K562 (cell line): Measurements from ENCODE around the gene HK1. TPM values are rescaled to one million over a fixed set of nuclear protein-coding genes. Genes with fewer than 3 reads are reported as not detected.

ENCODE experiments used
- ATAC-seq: fragments of 200-7000 bp; cut with Tn5 transposase; 3 replicates; pipeline ENCODE4 v1.9.1; 2020; ENCODE audit warnings: moderate library complexity
- BruUV-seq: library from RNA; stranded (reverse); fragments of 400-500 nt; replicated peaks from 2 replicates; lab custom pipeline; 2021; lab: Mats Ljungman, UMichigan
- CTCF ChIA-PET: fragments of 300-600 bp; formaldehyde crosslinking; extraction: SDS; loops from one replicate; lab custom pipeline; 2021; ENCODE audit warnings: low intra/inter-chr PET ratio; lab: Yijun Ruan, JAX
- POLR2A ChIA-PET: fragments of 300-600, 350-650 bp; sonication (Branson Sonifier 250); formaldehyde crosslinking; extraction: SDS; loops from one replicate; lab custom pipeline; 2021; ENCODE audit warnings: antibody characterized with exemption, inconsistent platforms; lab: Yijun Ruan, JAX
- DNase-seq, 4 experiments: peaks; one replicate each; pipeline versions ENCODE4 v3.0.0 to v3.0.0-alpha.2; 2011 to 2018; ENCODE audit warnings: low spot score in 3 of 4, mixed read lengths in 3 of 4; ENCODE audit errors: extremely low read depth in 1 of 4
- FAIRE-seq: peaks from 2 replicates; lab custom pipeline; 2011; peaks lifted over from hg19 to GRCh38; lab: Jason Lieb, UNC
- H2AFZ ChIP-seq: 2 replicates; pipeline ENCODE4 v1.6.0; 2011; ENCODE audit warnings: low read depth, low read length, control low read depth, inconsistent platforms
- H3K27ac ChIP-seq: fragments of 200-600 bp; 3 replicates; pipeline ENCODE4 v1.8.0; 2011; ENCODE audit warnings: low read depth, mild to moderate bottlenecking, control low read depth, inconsistent platforms, low read length, moderate library complexity, mixed read lengths; ENCODE audit errors: extremely low read depth
- H3K27me3 ChIP-seq, 2 experiments: fragments of 300-600 bp in 1 of 2; 2 replicates in 1 of 2; 3 replicates in 1 of 2; pipeline versions ENCODE4 v1.6.0 to v1.8.0; 2011; ENCODE audit warnings: inconsistent platforms in 2 of 2, low read length in 2 of 2, mild to moderate bottlenecking in 1 of 2, mixed read lengths in 1 of 2, moderate library complexity in 1 of 2; ENCODE audit not compliant: control insufficient read depth in 2 of 2, insufficient read depth in 2 of 2
- H3K36me3 ChIP-seq: fragments of 300-600 bp; 3 replicates; pipeline ENCODE4 v1.8.0; 2011; ENCODE audit warnings: mild to moderate bottlenecking, low read length, inconsistent platforms; ENCODE audit not compliant: control insufficient read depth, insufficient read depth
- H3K4me1 ChIP-seq, 2 experiments: fragments of 200-600 bp in 1 of 2; replicated peaks in 1 of 2; 2 replicates in 1 of 2; 3 replicates in 1 of 2; pipeline versions ENCODE4 v1.5.1 to v1.8.0; 2011; ENCODE audit warnings: inconsistent platforms in 2 of 2, low read length in 2 of 2, mild to moderate bottlenecking in 1 of 2, mixed read lengths in 1 of 2, moderate library complexity in 1 of 2; ENCODE audit not compliant: control insufficient read depth in 2 of 2, insufficient read depth in 2 of 2
- H3K4me2 ChIP-seq: 2 replicates; pipeline ENCODE4 v1.6.1; 2011; ENCODE audit warnings: low read length, control low read depth, inconsistent platforms, mixed read lengths; ENCODE audit not compliant: insufficient read depth
- H3K4me3 ChIP-seq: fragments of 200-600 bp; sonication (generic), shearing (Covaris generic); 2 replicates; pipeline ENCODE4 v1.5.1; 2016; ENCODE audit warnings: control low read depth, inconsistent platforms
- H3K79me2 ChIP-seq: fragments of 200-600 bp; 3 replicates; pipeline ENCODE4 v1.8.0; 2011; ENCODE audit warnings: low read length, inconsistent platforms; ENCODE audit not compliant: control insufficient read depth, insufficient read depth
- H3K9ac ChIP-seq, 2 experiments: 2 replicates each; pipeline versions ENCODE4 v1.6.0 to v1.6.1; 2011; ENCODE audit warnings: low read depth in 2 of 2, low read length in 2 of 2, control low read depth in 1 of 2, inconsistent platforms in 1 of 2, mild to moderate bottlenecking in 1 of 2, mixed read lengths in 1 of 2; ENCODE audit not compliant: insufficient read depth in 1 of 2
- H3K9me1 ChIP-seq: one replicate; pipeline ENCODE4 v1.6.0; 2011; ENCODE audit warnings: inconsistent platforms, mild to moderate bottlenecking, low read length, moderate library complexity; ENCODE audit not compliant: control insufficient read depth, insufficient read depth
- H3K9me3 ChIP-seq: replicated peaks from 2 replicates; pipeline ENCODE4 v1.5.1; 2011; ENCODE audit warnings: low read depth, low read length, inconsistent platforms; ENCODE audit not compliant: control insufficient read depth, insufficient read depth
- H4K20me1 ChIP-seq: replicated peaks from 2 replicates; pipeline ENCODE4 v1.6.1; 2011; ENCODE audit warnings: low read length, inconsistent platforms, mixed read lengths; ENCODE audit not compliant: control insufficient read depth, insufficient read depth
- ATF1 ChIP-seq, 2 experiments: fragments of 450-650 bp in 1 of 2; IDR thresholded peaks; 2 replicates each; pipeline ENCODE4 v1.6.1; 2016; ENCODE audit warnings: missing compliant biosample characterization in 1 of 2, missing genetic modification characterization in 1 of 2
- EP300 ChIP-seq: IDR thresholded peaks from 2 replicates; pipeline ENCODE4 v1.6.1; 2012; ENCODE audit warnings: low read length, improper control_type of control experiment
- ETV1 ChIP-seq: fragments of 450-650 bp; conservative IDR thresholded peaks from 2 replicates; pipeline ENCODE4 v1.6.1; 2016; ENCODE audit warnings: missing genetic modification characterization, control low read depth, low read depth, missing compliant biosample characterization
- HEY1 ChIP-seq: fragments of 250-450 bp; sonication (Bioruptor Pico); IDR thresholded peaks from 2 replicates; pipeline ENCODE4 v1.5.0; 2020; ENCODE audit warnings: mild to moderate bottlenecking, moderate library complexity, borderline replicate concordance
- HNRNPH1 ChIP-seq: fragments of 200-400 bp; formaldehyde crosslinking; optimal IDR thresholded peaks from 2 replicates; pipeline ENCODE3; 2017; ENCODE audit warnings: low read depth, mild to moderate bottlenecking, low read length, moderate library complexity
- L3MBTL2 ChIP-seq: fragments of 450-650 bp; IDR thresholded peaks from 2 replicates; pipeline ENCODE4 v1.6.1; 2016; ENCODE audit warnings: mild to moderate bottlenecking, moderate library complexity
- NR2C2 ChIP-seq, 2 experiments: fragments of 200-800 bp in 1 of 2; sonication (Bioruptor generic) in 1 of 2; sonication (generic) in 1 of 2; formaldehyde crosslinking in 1 of 2; IDR thresholded peaks; 2 replicates each; pipeline versions ENCODE4 v1.6.1 to v1.8.0; 2016 to 2022; ENCODE audit warnings: mild to moderate bottlenecking in 1 of 2, missing compliant biosample characterization in 1 of 2, missing genetic modification characterization in 1 of 2, missing genetic modification reagents in 1 of 2
- PHB2 ChIP-seq: fragments of 450-650 bp; IDR thresholded peaks from 2 replicates; pipeline ENCODE4 v1.6.1; 2017; ENCODE audit warnings: low read depth
- RBFOX2 ChIP-seq: fragments of 200-400 bp; formaldehyde crosslinking; IDR thresholded peaks from 2 replicates; pipeline ENCODE4 v1.6.1; 2017; ENCODE audit warnings: low read depth, mild to moderate bottlenecking, low read length, moderate library complexity
- ZNF778 ChIP-seq: fragments of 450-650 bp; formaldehyde crosslinking; IDR thresholded peaks from 2 replicates; pipeline ENCODE4 v1.4.0; 2020; ENCODE audit warnings: mild to moderate bottlenecking, moderate library complexity
- WGBS: fragments of 100-300 bp; shearing (Covaris generic); methylation state at CpG from one replicate; pipeline ENCODE4 v1.1.6; 2016; ENCODE audit warnings: low coverage, mixed read lengths; ENCODE audit not compliant: insufficient coverage; ENCODE audit errors: missing lambda C conversion rate; 5-methylcytosine and 5-hydroxymethylcytosine counted together
- in situ Hi-C: fragments of 300-500 bp; cut with MboI; formaldehyde crosslinking; loops from 4 replicates; pipeline ENCODE4 v1.15.0; 2018; ENCODE audit warnings: inconsistent platforms, mixed read lengths
- intact Hi-C: fragments of 100-400 bp; cut with micrococcal nuclease; formaldehyde crosslinking; loops from 2 replicates; pipeline ENCODE4 v1.14.2; 2022
- polyA plus RNA-seq, 8 experiments: library from polyadenylated mRNA; depleted of rRNA in 4 of 8; stranded (reverse) in 5 of 8; unstranded in 3 of 8; fragments of >200 nt; fragmentation: Nextera tagmentation in 2 of 8; fragmentation: Illumina TruSeq in 1 of 8; extraction: Ambion mirVana in 2 of 8; extraction: Trizol in 1 of 8; gene quantifications; 2 replicates each; pipeline versions ENCODE4 v1.2.1 to v1.2.3, GENCODE V29; 2011 to 2014; ENCODE audit warnings: inconsistent platforms in 1 of 8, missing spikeins in 1 of 8
- total RNA-seq, 7 experiments: library from RNA; depleted of rRNA in 6 of 7; stranded (reverse); fragments of >200 nt in 6 of 7; fragmentation: Illumina TruSeq in 2 of 7; extraction: Trizol in 2 of 7; gene quantifications; 2 replicates each; pipeline versions ENCODE4 v1.2.1 to v1.2.3, GENCODE V29; 2011 to 2021; ENCODE audit warnings: low replicate concordance in 1 of 7
- TF ChIP-seq, protein P1 (sequence below): sonication (generic); formaldehyde crosslinking; IDR thresholded peaks from 2 replicates; pipeline ENCODE4 v1.8.1; 2023; ENCODE audit warnings: mild to moderate bottlenecking, missing genetic modification reagents
- TF ChIP-seq, protein P2 (sequence below): fragments of 450-650 bp; IDR thresholded peaks from 2 replicates; pipeline ENCODE4 v1.7.1; 2018; ENCODE audit warnings: mild to moderate bottlenecking, low read depth; ENCODE audit not compliant: partially characterized antibody
- TF ChIP-seq, protein P3 (sequence below): fragments of 450-650 bp; formaldehyde crosslinking; IDR thresholded peaks from 2 replicates; pipeline ENCODE4 v1.4.0; 2022; ENCODE audit warnings: missing genetic modification characterization
- TF ChIP-seq, protein P4 (sequence below): sonication (generic); formaldehyde crosslinking; IDR thresholded peaks from 2 replicates; pipeline ENCODE4 v1.9.0; 2022; ENCODE audit warnings: mild to moderate bottlenecking, missing genetic modification reagents

Gene HK1
- total and polyA plus RNA-seq, 9 of the 15 experiments (the other 6 are each of a cell fraction or from before 2014, with no cell fraction given): 29.2 to 444 (median 193) TPM

DNA sequence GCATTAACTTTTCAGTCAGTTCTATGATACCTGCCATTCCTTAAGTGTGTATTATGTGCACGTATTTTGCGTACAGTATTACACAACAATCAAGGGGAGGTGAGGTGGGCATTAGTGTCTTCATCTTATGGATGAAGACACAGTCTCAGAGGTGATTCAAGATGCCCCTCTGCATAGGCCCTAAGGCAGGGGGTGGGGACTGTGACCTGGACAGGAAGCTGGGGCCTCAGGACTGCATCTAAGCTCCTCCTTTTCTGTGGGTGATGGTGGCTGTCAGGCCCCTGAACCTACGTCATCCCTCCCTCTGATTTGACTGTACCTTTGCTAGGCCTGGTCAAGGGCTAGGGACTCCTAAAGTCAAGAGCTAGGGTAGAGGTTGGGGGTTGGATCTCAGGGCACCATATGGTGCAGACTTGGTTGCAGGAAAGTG is 38.9 kb downstream of the HK1 start:
- intact Hi-C loops: loop anchor here (2.0 to 5.0 kb wide), 2 partner anchors 80 to 1430 kb away; no protein-coding TSS in a partner anchor
- Histone ChIP-seq H3K4me1 (peaks cover 62 to 73% of the 10 kb centered on the region in 2 experiments), H3K27ac (peak overlapping the region; percentile 99), H3K36me3 (peaks cover 28% of the 10 kb centered on the region; the same call in 2 of the 3 replicates), H2AFZ (peak overlapping the region; percentile 12; the same call in 1 of the 2 replicates), H3K79me2 (peaks cover 72% of the 10 kb centered on the region), H4K20me1 (peaks cover 43% of the 10 kb centered on the region), H3K4me2 (peak overlapping the region; percentile 100), H3K9me3 (no peaks in the 10 kb centered on the region), H3K9ac (peak overlapping the region; percentile 92 to 95; a peak in 3 of 4 replicates), H3K27me3 (no peaks in the 10 kb centered on the region; a peak in 1 of 5 replicates), H3K4me3 (peak overlapping the region; percentile 61), H3K9me1 (peaks cover 6% of the 10 kb centered on the region)
- 2% methylated on average over 3 of the region's 3 CpGs for WGBS
- FAIRE-seq: peak; percentile 97
- POLR2A ChIA-PET: interaction anchor here (0.5 to 8.8 kb wide), 25 partner anchors 8 to 146 kb away, joined by 3 to 92 read pairs (median 4); no protein-coding TSS in a partner anchor
- CTCF ChIA-PET: no interaction called here
- in situ Hi-C loops: no loop called here
- peak; percentile 73 for ATAC-seq
- BruUV-seq: no TSS peak
- DNase-seq: peak; percentile 83 to 97 (median 88)
- no peak for TF ChIP-seq PHB2
- no peak for TF ChIP-seq HNRNPH1
- TF ChIP-seq ATF1 (CRISPR knock-in tag; IDR thresholded peaks at IDR 0.05): no peak
- TF ChIP-seq ATF1 (tag; IDR thresholded peaks at IDR 0.05): peak; percentile 93
- TF ChIP-seq, protein P1, sequence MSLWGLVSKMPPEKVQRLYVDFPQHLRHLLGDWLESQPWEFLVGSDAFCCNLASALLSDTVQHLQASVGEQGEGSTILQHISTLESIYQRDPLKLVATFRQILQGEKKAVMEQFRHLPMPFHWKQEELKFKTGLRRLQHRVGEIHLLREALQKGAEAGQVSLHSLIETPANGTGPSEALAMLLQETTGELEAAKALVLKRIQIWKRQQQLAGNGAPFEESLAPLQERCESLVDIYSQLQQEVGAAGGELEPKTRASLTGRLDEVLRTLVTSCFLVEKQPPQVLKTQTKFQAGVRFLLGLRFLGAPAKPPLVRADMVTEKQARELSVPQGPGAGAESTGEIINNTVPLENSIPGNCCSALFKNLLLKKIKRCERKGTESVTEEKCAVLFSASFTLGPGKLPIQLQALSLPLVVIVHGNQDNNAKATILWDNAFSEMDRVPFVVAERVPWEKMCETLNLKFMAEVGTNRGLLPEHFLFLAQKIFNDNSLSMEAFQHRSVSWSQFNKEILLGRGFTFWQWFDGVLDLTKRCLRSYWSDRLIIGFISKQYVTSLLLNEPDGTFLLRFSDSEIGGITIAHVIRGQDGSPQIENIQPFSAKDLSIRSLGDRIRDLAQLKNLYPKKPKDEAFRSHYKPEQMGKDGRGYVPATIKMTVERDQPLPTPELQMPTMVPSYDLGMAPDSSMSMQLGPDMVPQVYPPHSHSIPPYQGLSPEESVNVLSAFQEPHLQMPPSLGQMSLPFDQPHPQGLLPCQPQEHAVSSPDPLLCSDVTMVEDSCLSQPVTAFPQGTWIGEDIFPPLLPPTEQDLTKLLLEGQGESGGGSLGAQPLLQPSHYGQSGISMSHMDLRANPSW: peak; percentile 82; the same call in 1 of the 2 replicates
- no peak for TF ChIP-seq ZNF778 (CRISPR knock-in tag)
- TF ChIP-seq RBFOX2: no peak
- peak; percentile 41; the same call in 1 of the 2 replicates for TF ChIP-seq EP300
- TF ChIP-seq, protein P2, sequence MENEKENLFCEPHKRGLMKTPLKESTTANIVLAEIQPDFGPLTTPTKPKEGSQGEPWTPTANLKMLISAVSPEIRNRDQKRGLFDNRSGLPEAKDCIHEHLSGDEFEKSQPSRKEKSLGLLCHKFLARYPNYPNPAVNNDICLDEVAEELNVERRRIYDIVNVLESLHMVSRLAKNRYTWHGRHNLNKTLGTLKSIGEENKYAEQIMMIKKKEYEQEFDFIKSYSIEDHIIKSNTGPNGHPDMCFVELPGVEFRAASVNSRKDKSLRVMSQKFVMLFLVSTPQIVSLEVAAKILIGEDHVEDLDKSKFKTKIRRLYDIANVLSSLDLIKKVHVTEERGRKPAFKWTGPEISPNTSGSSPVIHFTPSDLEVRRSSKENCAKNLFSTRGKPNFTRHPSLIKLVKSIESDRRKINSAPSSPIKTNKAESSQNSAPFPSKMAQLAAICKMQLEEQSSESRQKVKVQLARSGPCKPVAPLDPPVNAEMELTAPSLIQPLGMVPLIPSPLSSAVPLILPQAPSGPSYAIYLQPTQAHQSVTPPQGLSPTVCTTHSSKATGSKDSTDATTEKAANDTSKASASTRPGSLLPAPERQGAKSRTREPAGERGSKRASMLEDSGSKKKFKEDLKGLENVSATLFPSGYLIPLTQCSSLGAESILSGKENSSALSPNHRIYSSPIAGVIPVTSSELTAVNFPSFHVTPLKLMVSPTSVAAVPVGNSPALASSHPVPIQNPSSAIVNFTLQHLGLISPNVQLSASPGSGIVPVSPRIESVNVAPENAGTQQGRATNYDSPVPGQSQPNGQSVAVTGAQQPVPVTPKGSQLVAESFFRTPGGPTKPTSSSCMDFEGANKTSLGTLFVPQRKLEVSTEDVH: peak; percentile 44
- TF ChIP-seq NR2C2 (CRISPR knock-in tag; IDR thresholded peaks at IDR 0.05): no peak
- no peak; the same call in 1 of the 2 replicates for TF ChIP-seq NR2C2 (tag; IDR thresholded peaks at IDR 0.05)
- TF ChIP-seq, protein P3, sequence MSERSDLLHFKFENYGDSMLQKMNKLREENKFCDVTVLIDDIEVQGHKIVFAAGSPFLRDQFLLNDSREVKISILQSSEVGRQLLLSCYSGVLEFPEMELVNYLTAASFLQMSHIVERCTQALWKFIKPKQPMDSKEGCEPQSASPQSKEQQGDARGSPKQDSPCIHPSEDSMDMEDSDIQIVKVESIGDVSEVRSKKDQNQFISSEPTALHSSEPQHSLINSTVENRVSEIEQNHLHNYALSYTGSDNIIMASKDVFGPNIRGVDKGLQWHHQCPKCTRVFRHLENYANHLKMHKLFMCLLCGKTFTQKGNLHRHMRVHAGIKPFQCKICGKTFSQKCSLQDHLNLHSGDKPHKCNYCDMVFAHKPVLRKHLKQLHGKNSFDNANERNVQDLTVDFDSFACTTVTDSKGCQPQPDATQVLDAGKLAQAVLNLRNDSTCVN (CRISPR knock-in tag): 0 out of 2 replicates have a peak, but pooled peaks have one; percentile 39
- no peak for TF ChIP-seq L3MBTL2
- peak; percentile 51 for TF ChIP-seq ETV1 (tag)
- no peak for TF ChIP-seq HEY1 (CRISPR knock-in tag)
- TF ChIP-seq, protein P4, sequence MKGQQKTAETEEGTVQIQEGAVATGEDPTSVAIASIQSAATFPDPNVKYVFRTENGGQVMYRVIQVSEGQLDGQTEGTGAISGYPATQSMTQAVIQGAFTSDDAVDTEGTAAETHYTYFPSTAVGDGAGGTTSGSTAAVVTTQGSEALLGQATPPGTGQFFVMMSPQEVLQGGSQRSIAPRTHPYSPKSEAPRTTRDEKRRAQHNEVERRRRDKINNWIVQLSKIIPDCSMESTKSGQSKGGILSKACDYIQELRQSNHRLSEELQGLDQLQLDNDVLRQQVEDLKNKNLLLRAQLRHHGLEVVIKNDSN: peak; percentile 26; the same call in 1 of the 2 replicates
